B cell (primary cell): ENCODE measurements around the gene RASGEF1C. TPM values are rescaled to one million over a fixed set of nuclear protein-coding genes. Genes with fewer than 3 reads are reported as not detected.

ENCODE experiments used
- ATAC-seq: fragments of 200-7000 bp; cut with Tn5 transposase; one replicate; pipeline ENCODE4 v1.10.0; 2021; ENCODE audit warnings: low read depth, mild to moderate bottlenecking, moderate number of reproducible peaks, moderate library complexity
- CTCF ChIA-PET: fragments of 350-600 bp; sonication (Branson Sonifier 250); formaldehyde crosslinking; loops from one replicate; lab custom pipeline; 2021; ENCODE audit warnings: antibody characterized with exemption, inconsistent platforms; lab: Charles Lee
- POLR2A ChIA-PET: fragments of 350-600 bp; sonication (Branson Sonifier 250); formaldehyde crosslinking; loops from one replicate; lab custom pipeline; 2021; ENCODE audit warnings: antibody characterized with exemption; lab: Charles Lee
- DNase-seq: peaks from one replicate; pipeline ENCODE4 v3.0.0; 2013
- H2AFZ ChIP-seq: 2 replicates; pipeline ENCODE4 v1.6.1; 2012; ENCODE audit warnings: mild to moderate bottlenecking, low read depth, low read length; ENCODE audit not compliant: insufficient read depth, poor library complexity, severe bottlenecking
- H3K27ac ChIP-seq, 2 donors: 1 replicate in 1 of 2; 2 replicates in 1 of 2; pipeline ENCODE4 v1.5.1; 2012 to 2013; ENCODE audit warnings: low read length in 2 of 2, mild to moderate bottlenecking in 2 of 2, moderate library complexity in 1 of 2
- H3K27me3 ChIP-seq, 4 experiments: fragments of 200-600 bp in 1 of 4; sonication (generic) in 1 of 4; replicated peaks in 1 of 4; 1 replicate in 2 of 4; 2 replicates in 2 of 4; pipeline versions ENCODE4 v1.6.1 to v1.7.0; 2013 to 2016; ENCODE audit warnings: low read length in 3 of 4, mild to moderate bottlenecking in 2 of 4, mixed read lengths in 1 of 4, moderate library complexity in 1 of 4; ENCODE audit not compliant: insufficient read depth in 4 of 4, control insufficient read depth in 3 of 4; ENCODE audit errors: control extremely low read depth in 1 of 4
- H3K36me3 ChIP-seq, 2 experiments: replicated peaks in 1 of 2; 1 replicate in 1 of 2; 2 replicates in 1 of 2; pipeline versions ENCODE4 v1.6.1 to v1.7.1; 2013; ENCODE audit warnings: low read length in 1 of 2; ENCODE audit not compliant: insufficient read depth in 2 of 2, control insufficient read depth in 1 of 2; ENCODE audit errors: control extremely low read depth in 1 of 2, extremely low read depth in 1 of 2
- H3K4me1 ChIP-seq, 2 donors: fragments of 200-600 bp in 1 of 2; sonication (generic) in 1 of 2; 1 replicate in 1 of 2; 2 replicates in 1 of 2; pipeline versions ENCODE4 v1.5.1 to v1.6.1; 2013 to 2017; ENCODE audit warnings: low read length in 2 of 2; ENCODE audit not compliant: control insufficient read depth in 2 of 2, insufficient read depth in 2 of 2
- H3K4me2 ChIP-seq: replicated peaks from 2 replicates; pipeline ENCODE3; 2012; ENCODE audit warnings: mild to moderate bottlenecking, low read depth, low read length; ENCODE audit not compliant: poor library complexity, severe bottlenecking
- H3K4me3 ChIP-seq, 5 experiments: fragments of 200-600 bp in 1 of 5; sonication (generic) in 1 of 5; 1 replicate in 3 of 5; 2 replicates in 2 of 5; pipeline versions ENCODE4 v1.5.1 to v1.7.0; 2011 to 2016; ENCODE audit warnings: low read length in 4 of 5, mild to moderate bottlenecking in 4 of 5, low read depth in 2 of 5, control low read depth in 1 of 5, moderate library complexity in 1 of 5; ENCODE audit not compliant: insufficient read depth in 1 of 5; ENCODE audit errors: control extremely low read depth in 1 of 5, extremely low read depth in 1 of 5
- H3K79me2 ChIP-seq: fragments of 200-600 bp; sonication (generic); one replicate; pipeline ENCODE4 v1.6.0; 2016; ENCODE audit warnings: low read length; ENCODE audit not compliant: control insufficient read depth, insufficient read depth
- H3K9ac ChIP-seq: fragments of 200-600 bp; sonication (generic); 2 replicates; pipeline ENCODE4 v1.6.1; 2017; ENCODE audit warnings: mild to moderate bottlenecking, low read length, moderate library complexity
- H3K9me3 ChIP-seq, 3 donors: one replicate each; pipeline versions ENCODE4 v1.6.1 to v1.7.1; 2013; ENCODE audit warnings: low read length in 2 of 3; ENCODE audit not compliant: control insufficient read depth in 2 of 3, insufficient read depth in 1 of 3; ENCODE audit errors: control extremely low read depth in 1 of 3
- H4K20me1 ChIP-seq: 2 replicates; pipeline ENCODE4 v1.6.0; 2012; ENCODE audit warnings: mild to moderate bottlenecking, low read length; ENCODE audit not compliant: insufficient read depth, control insufficient read depth, poor library complexity, severe bottlenecking
- H3K27ac Mint-ChIP-seq: one replicate; pipeline ENCODE4 v1.8.0; 2021; ENCODE audit warnings: mixed read lengths
- H3K27me3 Mint-ChIP-seq: one replicate; pipeline ENCODE4 v1.8.0; 2021; ENCODE audit warnings: mixed read lengths
- H3K4me1 Mint-ChIP-seq: one replicate; pipeline ENCODE4 v1.8.0; 2021; ENCODE audit warnings: mixed read lengths
- H3K4me3 Mint-ChIP-seq: one replicate; pipeline ENCODE4 v1.8.0; 2021; ENCODE audit warnings: mixed read lengths
- H3K9me3 Mint-ChIP-seq: one replicate; pipeline ENCODE4 v1.8.0; 2022; ENCODE audit warnings: mixed read lengths; ENCODE audit not compliant: insufficient read depth
- CTCF ChIP-seq: fragments of 200-600 bp; IDR thresholded peaks from one replicate; pipeline ENCODE4 v1.8.0; 2022; ENCODE audit warnings: antibody characterized with exemption, mild to moderate bottlenecking
- EZH2 ChIP-seq: IDR thresholded peaks from 2 replicates; pipeline ENCODE4 v1.6.1; 2012; ENCODE audit warnings: borderline replicate concordance, low read depth, mild to moderate bottlenecking, moderate library complexity, low read length; ENCODE audit not compliant: insufficient read depth, poor library complexity, severe bottlenecking
- WGBS: methylation state at CpG from one replicate; pipeline ENCODE4 v1.1.5; 2013; ENCODE audit warnings: missing lambda C conversion rate; ENCODE audit not compliant: insufficient coverage; 5-methylcytosine and 5-hydroxymethylcytosine counted together
- intact Hi-C: fragments of 100-400 bp; cut with micrococcal nuclease; formaldehyde crosslinking; loops from one replicate; pipeline ENCODE4 v1.10.0; 2022
- polyA plus RNA-seq: library from polyadenylated mRNA; depleted of rRNA; stranded (reverse); fragments of >200 nt; gene quantifications from 2 replicates; pipeline ENCODE4 v1.2.3, GENCODE V29; 2012
- total RNA-seq, 2 donors: library from RNA; stranded (reverse); fragments of 120-200 nt in 1 of 2; gene quantifications; 1 replicate in 1 of 2; 2 replicates in 1 of 2; pipeline versions ENCODE4 v1.2.3 to v1.2.4, GENCODE V29; 2013 to 2022

RASGEF1C gene
- total and polyA plus RNA-seq, 2 donors (not counting 1 experiment from before 2014, with no cell fraction given) = not detected

DNA sequence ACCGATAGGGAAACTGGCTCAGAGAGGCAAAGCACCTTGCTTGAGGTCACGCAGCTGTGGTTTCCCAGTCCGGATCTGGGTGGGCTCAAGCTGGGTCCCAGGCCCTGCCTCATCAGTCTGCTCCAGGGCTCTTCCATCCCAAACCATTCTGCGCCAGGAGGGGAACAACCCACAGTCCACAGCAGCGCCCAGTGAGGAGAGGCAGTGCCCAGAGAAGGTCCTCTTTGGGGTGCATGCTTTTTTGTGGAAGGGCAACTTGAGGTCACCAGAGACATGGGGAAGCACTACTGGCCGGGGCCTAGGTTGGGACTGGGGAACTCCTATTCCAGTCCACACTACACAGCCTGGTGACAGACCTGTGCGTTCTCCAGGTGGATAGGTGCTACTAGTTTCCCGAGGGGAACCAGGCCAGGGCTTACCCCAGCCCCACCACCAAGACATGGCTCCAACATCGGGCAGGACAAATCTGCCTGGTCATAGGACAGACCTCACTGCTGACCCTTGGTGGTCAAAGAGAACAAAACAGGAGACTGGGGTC, 75.0 kb downstream of the RASGEF1C start:
- intact Hi-C loops = no loop called here
- Mint-ChIP-seq H3K4me1 (no peaks in the 10 kb centered on the region), H3K4me3 (no peak overlapping the region), H3K27me3 (peaks cover 10% of the 10 kb centered on the region), H3K27ac (no peak overlapping the region), H3K9me3 (no peaks in the 10 kb centered on the region)
- peaks cover 0 to 8% (median 0%) of the 10 kb centered on the region in 3 donors for H3K9me3 ChIP-seq
- no peak overlapping the region for H3K27ac ChIP-seq
- H3K4me3 ChIP-seq = no peak overlapping the region
- DNase-seq (no peak), ATAC-seq (no peak)
- no peaks in the 10 kb centered on the region for H3K36me3 ChIP-seq
- no peaks in the 10 kb centered on the region for H3K79me2 ChIP-seq
- H3K4me2 ChIP-seq = no peak overlapping the region
- peaks cover 0 to 8% (median 0%) of the 10 kb centered on the region in 4 experiments for H3K27me3 ChIP-seq
- POLR2A ChIA-PET = no interaction called here
- H4K20me1 ChIP-seq = no peaks in the 10 kb centered on the region
- CTCF ChIA-PET = no interaction called here
- H3K4me1 ChIP-seq = no peaks in the 10 kb centered on the region
- TF ChIP-seq EZH2 (no peak), CTCF (no peak)
- H3K9ac ChIP-seq = no peak overlapping the region
- WGBS = 94% methylated on average over 7 of the region's 9 CpGs
- H2AFZ ChIP-seq = no peak overlapping the region

DNA sequence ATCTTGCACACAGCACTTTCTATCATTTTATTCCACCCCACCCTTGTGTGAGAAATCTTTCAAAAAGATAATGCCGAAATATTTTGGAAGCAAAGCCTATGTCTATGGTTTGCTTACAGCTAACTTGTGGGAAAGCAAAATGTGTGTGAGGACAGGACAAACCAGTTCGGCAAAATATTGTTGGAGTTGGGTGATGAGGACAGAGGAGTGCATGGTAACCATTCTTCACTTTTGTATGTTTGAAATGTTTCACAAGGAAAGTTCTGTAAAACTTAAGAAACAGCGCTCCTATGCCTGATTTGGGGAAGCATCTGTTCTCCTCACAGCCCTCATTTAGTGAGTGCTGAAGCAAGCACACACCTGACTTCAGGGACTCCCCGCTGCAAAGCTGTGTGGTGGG, 75.5 kb downstream of the RASGEF1C start:
- Mint-ChIP-seq H3K27me3 (peaks cover 6% of the 10 kb centered on the region), H3K4me3 (no peak overlapping the region), H3K9me3 (no peaks in the 10 kb centered on the region), H3K27ac (no peak overlapping the region), H3K4me1 (no peaks in the 10 kb centered on the region)
- no peak overlapping the region for H3K9ac ChIP-seq
- ATAC-seq (no peak), DNase-seq (no peak)
- H3K4me3 ChIP-seq = no peak overlapping the region
- POLR2A ChIA-PET = no interaction called here
- CTCF ChIA-PET = interaction anchor here (0.9 kb wide), 1 partner anchor 9 kb away, joined by 3 read pairs; no protein-coding TSS in a partner anchor
- peaks cover 0 to 8% (median 0%) of the 10 kb centered on the region in 4 experiments for H3K27me3 ChIP-seq
- TF ChIP-seq CTCF = no peak
- no peak for TF ChIP-seq EZH2
- no peaks in the 10 kb centered on the region for H3K36me3 ChIP-seq
- intact Hi-C loops = no loop called here
- WGBS = 93% methylated on average over 3 of the region's 4 CpGs
- H2AFZ ChIP-seq = no peak overlapping the region
- no peak overlapping the region for H3K4me2 ChIP-seq
- no peaks in the 10 kb centered on the region for H4K20me1 ChIP-seq
- no peaks in the 10 kb centered on the region for H3K79me2 ChIP-seq
- no peaks in the 10 kb centered on the region for H3K4me1 ChIP-seq
- H3K27ac ChIP-seq = no peak overlapping the region
- H3K9me3 ChIP-seq = peaks cover 0 to 8% (median 0%) of the 10 kb centered on the region in 3 donors
